SH-SY5Y (cell line): ENCODE data around the gene SCGB3A1.

Experiments used
- GATA2 ChIP-seq: IDR thresholded peaks from 2 replicates; pipeline ENCODE4 v1.6.1; 2011; ENCODE audit warnings: mild to moderate bottlenecking, low read depth, low read length
- GATA3 ChIP-seq: IDR thresholded peaks from 2 replicates; pipeline ENCODE4 v1.6.1; 2011; ENCODE audit warnings: low read depth, mild to moderate bottlenecking, low read length, moderate library complexity

- no peak for TF ChIP-seq GATA3
- TF ChIP-seq GATA2: no peak
These were observed 2.3 kb upstream of the SCGB3A1 start for GRCh38 chr5:180593446-180594206.
